Progenitor cell of endocrine pancreas (in vitro differentiated cells): ENCODE measurements around the gene OOSP1. TPM values are rescaled to one million over a fixed set of nuclear protein-coding genes. Genes with fewer than 3 reads are reported as not detected.
"Not testable (repeated sequence)": the region's sequence is repeated elsewhere in the genome, so short reads cannot be mapped to it uniquely, and the experiment has no call there.

Source experiments
- DNase-seq: peaks from one replicate; pipeline ENCODE4 v3.0.0; 2021; ENCODE audit warnings: low spot score; ENCODE audit not compliant: unreplicated experiment
- H3K27ac Mint-ChIP-seq: 2 replicates; pipeline ENCODE4 v1.8.0; 2021; ENCODE audit warnings: mild to moderate bottlenecking, moderate library complexity, mixed read lengths
- H3K27me3 Mint-ChIP-seq: 2 replicates; pipeline ENCODE4 v1.8.0; 2021; ENCODE audit warnings: mixed read lengths
- H3K36me3 Mint-ChIP-seq: 2 replicates; pipeline ENCODE4 v1.8.0; 2022; ENCODE audit warnings: mixed read lengths; ENCODE audit not compliant: insufficient read depth
- H3K4me1 Mint-ChIP-seq: 2 replicates; pipeline ENCODE4 v1.8.0; 2021; ENCODE audit warnings: low read depth, mixed read lengths
- H3K4me3 Mint-ChIP-seq: 2 replicates; pipeline ENCODE4 v1.8.0; 2021; ENCODE audit warnings: low read depth, mild to moderate bottlenecking, moderate library complexity, mixed read lengths
- H3K9me3 Mint-ChIP-seq: 2 replicates; pipeline ENCODE4 v1.8.0; 2021; ENCODE audit warnings: low read depth, mixed read lengths
- total RNA-seq: library from RNA; stranded (reverse); gene quantifications from 2 replicates; pipeline ENCODE4 v1.2.1, GENCODE V29; 2021
- TF ChIP-seq, protein P1 (sequence below): fragments of 200-600 bp; sonication (generic); IDR thresholded peaks from one replicate; pipeline ENCODE4 v1.5.0; 2021; ENCODE audit warnings: antibody characterized with exemption, mild to moderate bottlenecking; ENCODE audit not compliant: unreplicated experiment

Gene OOSP1
- total RNA-seq, 1 donor from 2014 or later = not detected

- Mint-ChIP-seq H3K4me3 (no peak overlapping the region), H3K36me3 (no peaks in the 10 kb centered on the region), H3K27ac (no peak overlapping the region), H3K9me3 (peaks cover 3% of the 10 kb centered on the region), H3K27me3 (no peaks in the 10 kb centered on the region), H3K4me1 (peaks cover 6% of the 10 kb centered on the region)
- no peak for DNase-seq
- TF ChIP-seq, protein P1, sequence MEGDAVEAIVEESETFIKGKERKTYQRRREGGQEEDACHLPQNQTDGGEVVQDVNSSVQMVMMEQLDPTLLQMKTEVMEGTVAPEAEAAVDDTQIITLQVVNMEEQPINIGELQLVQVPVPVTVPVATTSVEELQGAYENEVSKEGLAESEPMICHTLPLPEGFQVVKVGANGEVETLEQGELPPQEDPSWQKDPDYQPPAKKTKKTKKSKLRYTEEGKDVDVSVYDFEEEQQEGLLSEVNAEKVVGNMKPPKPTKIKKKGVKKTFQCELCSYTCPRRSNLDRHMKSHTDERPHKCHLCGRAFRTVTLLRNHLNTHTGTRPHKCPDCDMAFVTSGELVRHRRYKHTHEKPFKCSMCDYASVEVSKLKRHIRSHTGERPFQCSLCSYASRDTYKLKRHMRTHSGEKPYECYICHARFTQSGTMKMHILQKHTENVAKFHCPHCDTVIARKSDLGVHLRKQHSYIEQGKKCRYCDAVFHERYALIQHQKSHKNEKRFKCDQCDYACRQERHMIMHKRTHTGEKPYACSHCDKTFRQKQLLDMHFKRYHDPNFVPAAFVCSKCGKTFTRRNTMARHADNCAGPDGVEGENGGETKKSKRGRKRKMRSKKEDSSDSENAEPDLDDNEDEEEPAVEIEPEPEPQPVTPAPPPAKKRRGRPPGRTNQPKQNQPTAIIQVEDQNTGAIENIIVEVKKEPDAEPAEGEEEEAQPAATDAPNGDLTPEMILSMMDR = no peak
Observed at GRCh38 chr11:59967677-59968394, 29.6 kb downstream of the OOSP1 start.

- Mint-ChIP-seq H3K27ac (no peak overlapping the region), H3K9me3 (peaks cover 3% of the 10 kb centered on the region), H3K4me3 (no peak overlapping the region), H3K27me3 (no peaks in the 10 kb centered on the region), H3K4me1 (peaks cover 10% of the 10 kb centered on the region), H3K36me3 (no peaks in the 10 kb centered on the region)
- TF ChIP-seq, protein P1 = no peak
- no peak for DNase-seq
Observed at GRCh38 chr11:59968395-59968783, 30.2 kb downstream of the OOSP1 start.

- no peaks in the 10 kb centered on the region for H3K36me3 Mint-ChIP-seq
- H3K27me3 Mint-ChIP-seq = no peaks in the 10 kb centered on the region
- no peak for DNase-seq
- H3K4me1 Mint-ChIP-seq = peaks cover 8% of the 10 kb centered on the region
- H3K9me3 Mint-ChIP-seq = no peaks in the 10 kb centered on the region
- no peak overlapping the region for H3K27ac Mint-ChIP-seq
- TF ChIP-seq, protein P1 = no peak
- H3K4me3 Mint-ChIP-seq = no peak overlapping the region
Observed at GRCh38 chr11:59973097-59973496, 34.9 kb downstream of the OOSP1 start.

DNA sequence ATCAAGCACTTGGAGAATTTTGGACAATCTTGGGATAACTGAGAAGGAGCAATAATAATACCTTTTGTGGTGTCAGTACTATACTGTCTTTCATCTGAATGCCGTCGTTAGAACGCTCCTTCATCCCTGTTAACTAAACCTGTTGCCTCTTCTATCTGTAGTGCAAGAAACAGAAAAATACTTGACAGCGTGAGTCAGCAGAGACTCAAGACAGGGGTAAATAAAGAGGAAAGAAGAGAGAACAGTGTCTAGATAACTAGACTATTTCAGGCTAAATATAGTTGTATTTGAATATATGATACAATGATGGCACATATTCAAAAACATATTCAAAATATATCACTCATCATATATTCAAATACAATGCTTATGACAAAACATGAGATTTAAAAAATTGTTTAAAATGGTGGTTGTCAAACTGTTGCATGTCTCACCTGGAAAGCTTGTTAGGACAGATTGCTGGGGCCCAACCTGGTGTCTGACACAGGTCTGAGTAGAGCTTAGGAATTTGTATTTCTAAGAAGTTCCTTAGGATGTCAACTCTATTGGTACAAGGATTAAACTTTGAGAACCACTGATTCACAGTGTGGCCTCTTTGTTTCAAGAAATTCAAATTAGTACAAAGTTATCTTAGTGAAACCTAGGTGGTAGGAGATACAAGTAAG, 43.0 kb downstream of the OOSP1 start:
- TF ChIP-seq, protein P1 = no peak
- Mint-ChIP-seq H3K9me3 (no peaks in the 10 kb centered on the region), H3K4me3 (no peak overlapping the region), H3K27me3 (no peaks in the 10 kb centered on the region), H3K4me1 (no peaks in the 10 kb centered on the region), H3K27ac (no peak overlapping the region), H3K36me3 (no peaks in the 10 kb centered on the region)
- DNase-seq = no peak

- H3K36me3 Mint-ChIP-seq, H3K27me3 Mint-ChIP-seq, H3K4me3 Mint-ChIP-seq, H3K27ac Mint-ChIP-seq, DNase-seq, H3K4me1 Mint-ChIP-seq, H3K9me3 Mint-ChIP-seq: not testable (repeated sequence)
Observed at GRCh38 chr11:59982037-59982436, 43.8 kb downstream of the OOSP1 start.

DNA sequence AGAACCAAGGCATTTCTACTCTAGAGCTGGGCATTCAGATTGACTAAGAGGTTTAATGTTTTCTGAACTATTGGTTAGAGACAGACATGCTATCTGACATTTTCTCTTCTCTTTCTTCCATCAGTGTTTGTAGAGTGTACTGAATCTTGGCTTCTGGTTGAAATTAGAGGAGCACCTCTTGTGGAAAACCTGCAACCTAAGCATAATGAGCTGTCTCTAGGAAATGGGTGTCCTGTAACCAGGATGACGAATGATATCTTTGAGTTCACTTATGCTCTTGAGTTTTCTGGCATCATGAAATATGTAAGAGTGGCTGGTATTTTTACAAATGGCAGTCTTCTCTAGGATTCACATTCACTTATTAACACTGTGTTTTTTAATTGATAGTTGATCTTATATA, 45.0 kb downstream of the OOSP1 start:
- H3K9me3 Mint-ChIP-seq = peaks cover 3% of the 10 kb centered on the region
- no peaks in the 10 kb centered on the region for H3K4me1 Mint-ChIP-seq
- DNase-seq = no peak
- no peak overlapping the region for H3K4me3 Mint-ChIP-seq
- H3K36me3 Mint-ChIP-seq = no peaks in the 10 kb centered on the region
- H3K27me3 Mint-ChIP-seq = no peaks in the 10 kb centered on the region
- TF ChIP-seq, protein P1 = no peak
- H3K27ac Mint-ChIP-seq = no peak overlapping the region
